GM19351 (cell line): Measurements from ENCODE around the gene LRRC8A.
"Not testable (repeated sequence)": the region's sequence is repeated elsewhere in the genome, so short reads cannot be mapped to it uniquely, and the experiment has no call there.

Experiments
- ATAC-seq: cut with Tn5 transposase; IDR thresholded peaks from one replicate; pipeline ENCODE4 v1.9.1; 2021; ENCODE audit warnings: mild to moderate bottlenecking, moderate library complexity; ENCODE audit not compliant: unreplicated experiment

Gene LRRC8A

GRCh38 chr9:128919402-128920089 lies 37.6 kb downstream of the LRRC8A start:
- no peak for ATAC-seq

- no peak for ATAC-seq
Measured at GRCh38 chr9:128920381-128921058, 38.6 kb downstream of the LRRC8A start, which contains the start of gene PHYHD1. Gene PHYHD1 (plus strand): TSS chr9:128920982. CDS start chr9:128922324, 1,342 bp downstream.

- ATAC-seq = no peak
Measured at GRCh38 chr9:128921881-128922763, 40.2 kb downstream of the LRRC8A start.

- no peak for ATAC-seq
Measured at GRCh38 chr9:128923493-128923883, 41.6 kb downstream of the LRRC8A start.

GRCh38 chr9:128927731-128928411 lies 45.9 kb downstream of the LRRC8A start:
- ATAC-seq = no peak

GRCh38 chr9:128928624-128929023 lies 46.7 kb downstream of the LRRC8A start:
- ATAC-seq = no peak

GRCh38 chr9:128929560-128929959 lies 47.6 kb downstream of the LRRC8A start:
- ATAC-seq = no peak

GRCh38 chr9:128933731-128934130 lies 51.8 kb downstream of the LRRC8A start:
- no peak for ATAC-seq

- no peak for ATAC-seq
Measured at GRCh38 chr9:128936171-128936865, 54.4 kb downstream of the LRRC8A start.

- no peak for ATAC-seq
Measured at GRCh38 chr9:128937310-128938165, 55.6 kb downstream of the LRRC8A start.

- no peak for ATAC-seq
Measured at GRCh38 chr9:128940271-128940921, 58.5 kb downstream of the LRRC8A start.

GRCh38 chr9:128940946-128941755 lies 59.2 kb downstream of the LRRC8A start:
- ATAC-seq = no peak

- ATAC-seq = no peak
Measured at GRCh38 chr9:128943832-128944620, 62.1 kb downstream of the LRRC8A start.

GRCh38 chr9:128944966-128945365 lies 63.0 kb downstream of the LRRC8A start:
- not testable (repeated sequence) for ATAC-seq

- no peak for ATAC-seq
Measured at GRCh38 chr9:128945798-128946501, 64.0 kb downstream of the LRRC8A start.

GRCh38 chr9:128946571-128947276 lies 64.8 kb downstream of the LRRC8A start:
- ATAC-seq = peak; percentile 20
